ENCODE data around the gene TRIM47. TPM values are rescaled to one million over a fixed set of nuclear protein-coding genes. Genes with fewer than 3 reads are reported as not detected.
A peak's percentile ranks its signal among the peaks of the same experiment; 100 is the strongest.

The TRIM47 gene
- total and polyA plus RNA-seq, 2 experiments from 2014 or later = 2.9 to 4.6 TPM

GRCh38 chr17:75899353-75899752 lies 21.0 kb upstream of the TRIM47 start:
- no peak for TF ChIP-seq CTCF (IDR thresholded peaks at IDR 0.05; ENCODE audit: low read depth, low read length)
- H3K9me3 ChIP-seq (ENCODE audit: low read depth) = no peaks in the 10 kb centered on the region
- no peak overlapping the region for H3K27ac ChIP-seq
- H3K36me3 ChIP-seq = peaks cover 31% of the 10 kb centered on the region
- no peak for DNase-seq (ENCODE audit: low read depth in 1 of 2, low spot score in 1 of 2)
- no peak overlapping the region for H3K4me3 ChIP-seq
- H3K4me1 ChIP-seq (ENCODE audit: low read depth) = peaks cover 11% of the 10 kb centered on the region
- no peaks in the 10 kb centered on the region for H3K27me3 ChIP-seq

- Histone ChIP-seq H3K27ac (no peak overlapping the region), H3K36me3 (peaks cover 31% of the 10 kb centered on the region)
Measured at GRCh38 chr17:75898791-75899190, 20.4 kb upstream of the TRIM47 start.

GRCh38 chr17:75898065-75898464 lies 19.7 kb upstream of the TRIM47 start:
- Histone ChIP-seq H3K4me3 (no peak overlapping the region), H3K9me3 (ENCODE audit: low read depth) (no peaks in the 10 kb centered on the region), H3K27ac (peak overlapping the region; percentile 86), H3K4me1 (ENCODE audit: low read depth) (peaks cover 8% of the 10 kb centered on the region), H3K36me3 (peaks cover 31% of the 10 kb centered on the region), H3K27me3 (no peaks in the 10 kb centered on the region)
- TF ChIP-seq CTCF (IDR thresholded peaks at IDR 0.05; ENCODE audit: low read depth, low read length) = no peak
- no peak for DNase-seq (ENCODE audit: low read depth in 1 of 2, low spot score in 1 of 2)

More at GRCh38 chr17:75898791-75899190, 20.4 kb upstream of the TRIM47 start:
- TF ChIP-seq CTCF (IDR thresholded peaks at IDR 0.05; ENCODE audit: low read depth, low read length) = no peak
- H3K27me3 ChIP-seq = no peaks in the 10 kb centered on the region
- DNase-seq (ENCODE audit: low read depth in 1 of 2, low spot score in 1 of 2) = no peak
- H3K4me1 ChIP-seq (ENCODE audit: low read depth) = peaks cover 9% of the 10 kb centered on the region
- no peaks in the 10 kb centered on the region for H3K9me3 ChIP-seq (ENCODE audit: low read depth)
- H3K4me3 ChIP-seq = no peak overlapping the region

GRCh38 chr17:75897160-75898019 lies 19.0 kb upstream of the TRIM47 start:
- TF ChIP-seq CTCF (IDR thresholded peaks at IDR 0.05; ENCODE audit: low read depth, low read length) = no peak
- Histone ChIP-seq H3K4me1 (ENCODE audit: low read depth) (peaks cover 8% of the 10 kb centered on the region), H3K36me3 (peaks cover 28% of the 10 kb centered on the region), H3K4me3 (peak overlapping the region; percentile 79), H3K27me3 (no peaks in the 10 kb centered on the region), H3K27ac (peak overlapping the region; percentile 86), H3K9me3 (ENCODE audit: low read depth) (no peaks in the 10 kb centered on the region)
- no peak for DNase-seq (ENCODE audit: low read depth in 1 of 2, low spot score in 1 of 2)

GRCh38 chr17:75896415-75897159 lies 18.2 kb upstream of the TRIM47 start, which contains the start of gene TRIM65:
TRIM65 (minus strand) TSS chr17:75896951; CDS start chr17:75896937, 14 bp downstream.
- peak; percentile 82 to 85 for DNase-seq (ENCODE audit: low read depth in 1 of 2, low spot score in 1 of 2)
- H3K27ac ChIP-seq = peak within 1 kb of the TSS; percentile 86
- peak; percentile 25 for TF ChIP-seq CTCF (IDR thresholded peaks at IDR 0.05; ENCODE audit: low read depth, low read length)
- H3K27me3 ChIP-seq = no peaks in the 10 kb centered on the region
- peaks cover 27% of the 10 kb centered on the region for H3K36me3 ChIP-seq
- peaks cover 8% of the 10 kb centered on the region for H3K4me1 ChIP-seq (ENCODE audit: low read depth)
- H3K4me3 ChIP-seq = peak within 1 kb of the TSS; percentile 79
- H3K9me3 ChIP-seq (ENCODE audit: low read depth) = no peaks in the 10 kb centered on the region
